Measurements from ENCODE around the gene ZNF785. TPM values are rescaled to one million over a fixed set of nuclear protein-coding genes. Genes with fewer than 3 reads are reported as not detected.
"Not testable (repeated sequence)": the region's sequence is repeated elsewhere in the genome, so short reads cannot be mapped to it uniquely, and the experiment has no call there.

The ZNF785 gene
- 1 to 10 TPM; 3.4 to 5.4 (median 3.9) TPM for total RNA-seq
- polyA plus RNA-seq, result 1 to 10 TPM; 1.3 to 2.8 (median 1.5) TPM
- long read RNA-seq, donor 1, result 0 reads
- long read RNA-seq, donor 2, partial matches to known transcripts, result 0 of 4 reads
- long read RNA-seq, donor 2, other reads (novel, unspliced or antisense), result 3 of 4 reads

DNA sequence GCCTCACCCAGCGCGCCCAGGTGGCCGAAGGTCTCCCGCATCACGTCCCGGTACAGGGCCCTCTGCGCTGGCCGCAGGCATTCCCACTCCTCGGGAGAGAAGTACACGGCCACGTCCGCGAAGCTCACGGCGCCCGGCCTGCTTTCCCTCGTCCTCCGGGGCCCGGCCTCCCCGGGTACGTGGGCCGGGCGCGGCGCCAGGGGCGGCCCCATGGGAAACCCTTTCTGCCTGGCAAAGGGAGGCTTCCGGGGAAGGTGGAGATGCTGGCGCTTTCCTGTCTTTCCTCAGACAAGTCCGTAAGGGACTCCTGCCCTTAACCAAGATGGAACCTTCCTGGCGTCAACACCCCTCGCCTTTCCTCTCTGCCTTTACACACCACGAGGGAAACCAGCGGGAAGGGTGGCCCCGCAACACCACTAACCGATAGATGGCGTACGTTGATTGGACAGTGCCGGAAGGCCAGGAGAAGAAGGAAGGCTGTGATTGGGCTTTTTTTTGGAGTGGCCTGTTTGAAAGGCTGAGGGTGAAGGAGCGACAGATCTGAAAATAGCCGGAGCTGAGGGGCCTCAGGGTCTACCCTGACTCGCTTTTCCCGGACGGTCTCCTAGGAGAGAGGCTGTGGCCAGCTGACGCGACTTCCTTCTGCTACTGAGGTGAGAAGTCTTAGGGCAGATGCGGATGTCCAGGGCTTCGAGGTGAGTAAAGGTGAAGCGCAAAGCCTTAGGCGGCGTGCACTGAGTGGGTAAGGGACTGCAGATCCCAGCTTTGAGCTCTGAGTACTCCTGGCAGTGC lies at the start of gene ZNF785:
Gene ZNF785 (minus strand): TSS at position 298 of the 792 bp plus-strand sequence. CDS start 86 bp downstream, at position 212.
- intact Hi-C loops (cut with DNase I), result loop anchor here in 1 of 2 donors (1.0 to 5.0 kb wide), 3 partner anchors 27 to 51 kb away; partner anchors contain the start of genes ZNF747 and ZNF764
- peak within 1 kb of the TSS; percentile 87 for H3K27ac ChIP-seq
- ATAC-seq (peak; percentile 99 to 100 (median 100)), DNase-seq (peak; percentile 96 to 97)
- peaks cover 11% of the 10 kb centered on the region for H3K4me1 ChIP-seq
- peak within 1 kb of the TSS; percentile 81 for H3K4me3 ChIP-seq
- H3K36me3 ChIP-seq (ENCODE audit: insufficient read depth in 1 of 2, low read depth in 1 of 2), result peaks cover 7 to 45% of the 10 kb centered on the region in 2 donors
- TF ChIP-seq, protein P1, sequence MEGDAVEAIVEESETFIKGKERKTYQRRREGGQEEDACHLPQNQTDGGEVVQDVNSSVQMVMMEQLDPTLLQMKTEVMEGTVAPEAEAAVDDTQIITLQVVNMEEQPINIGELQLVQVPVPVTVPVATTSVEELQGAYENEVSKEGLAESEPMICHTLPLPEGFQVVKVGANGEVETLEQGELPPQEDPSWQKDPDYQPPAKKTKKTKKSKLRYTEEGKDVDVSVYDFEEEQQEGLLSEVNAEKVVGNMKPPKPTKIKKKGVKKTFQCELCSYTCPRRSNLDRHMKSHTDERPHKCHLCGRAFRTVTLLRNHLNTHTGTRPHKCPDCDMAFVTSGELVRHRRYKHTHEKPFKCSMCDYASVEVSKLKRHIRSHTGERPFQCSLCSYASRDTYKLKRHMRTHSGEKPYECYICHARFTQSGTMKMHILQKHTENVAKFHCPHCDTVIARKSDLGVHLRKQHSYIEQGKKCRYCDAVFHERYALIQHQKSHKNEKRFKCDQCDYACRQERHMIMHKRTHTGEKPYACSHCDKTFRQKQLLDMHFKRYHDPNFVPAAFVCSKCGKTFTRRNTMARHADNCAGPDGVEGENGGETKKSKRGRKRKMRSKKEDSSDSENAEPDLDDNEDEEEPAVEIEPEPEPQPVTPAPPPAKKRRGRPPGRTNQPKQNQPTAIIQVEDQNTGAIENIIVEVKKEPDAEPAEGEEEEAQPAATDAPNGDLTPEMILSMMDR (IDR thresholded peaks at IDR 0.05), result peak; percentile 10
- 0 to 1% (median 1%) methylated on average over 46 to 50 of the region's 50 CpGs for WGBS, 3 donors
- no peaks in the 10 kb centered on the region for H3K9me3 ChIP-seq
- H3K27me3 ChIP-seq (ENCODE audit: insufficient read depth in 3 of 3, low read length in 2 of 3), result no peaks in the 10 kb centered on the region

DNA sequence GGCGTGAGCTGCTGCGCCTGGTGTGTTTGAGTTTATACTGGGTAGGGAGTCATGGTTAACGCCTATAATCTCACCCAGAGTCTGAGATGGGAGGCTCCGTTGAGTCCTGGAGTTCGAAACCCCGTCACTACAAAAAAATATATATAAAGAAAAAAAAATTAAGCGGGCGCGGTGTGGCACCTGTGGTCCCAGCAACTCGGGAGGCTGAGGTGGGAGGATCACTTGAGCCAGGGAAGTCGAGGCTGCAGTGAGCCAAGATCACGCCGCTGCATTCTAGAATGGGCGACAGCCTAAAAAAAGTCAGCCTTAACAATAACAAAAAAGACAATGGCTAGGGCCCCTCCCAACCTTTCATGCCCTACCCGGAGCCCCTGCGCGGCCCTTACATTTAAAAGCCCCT lies 48.0 kb upstream of the ZNF785 start:
- TF ChIP-seq, protein P1 (IDR thresholded peaks at IDR 0.05), result no peak
- no peaks in the 10 kb centered on the region for H3K9me3 ChIP-seq
- H3K27me3 ChIP-seq (ENCODE audit: insufficient read depth in 3 of 3, low read length in 2 of 3), result no peaks in the 10 kb centered on the region
- H3K4me3 ChIP-seq, result peak overlapping the region; percentile 81
- peak overlapping the region; percentile 96 for H3K27ac ChIP-seq
- no peak for DNase-seq
- no peaks in the 10 kb centered on the region for H3K36me3 ChIP-seq (ENCODE audit: insufficient read depth in 1 of 2, low read depth in 1 of 2)
- intact Hi-C loops (cut with DNase I), result loop anchor here (5.0 to 10.0 kb wide), 3 partner anchors 46 to 189 kb away; partner anchors contain the start of genes SEPHS2 (in 1 of the 2), ZNF747 (in 1 of the 2) and ZNF785 (in 1 of the 2)
- peaks cover 16% of the 10 kb centered on the region for H3K4me1 ChIP-seq
- ATAC-seq, result no peak
- WGBS, 3 donors, result 73 to 82% (median 76%) methylated on average over 17 of the region's 17 CpGs

DNA sequence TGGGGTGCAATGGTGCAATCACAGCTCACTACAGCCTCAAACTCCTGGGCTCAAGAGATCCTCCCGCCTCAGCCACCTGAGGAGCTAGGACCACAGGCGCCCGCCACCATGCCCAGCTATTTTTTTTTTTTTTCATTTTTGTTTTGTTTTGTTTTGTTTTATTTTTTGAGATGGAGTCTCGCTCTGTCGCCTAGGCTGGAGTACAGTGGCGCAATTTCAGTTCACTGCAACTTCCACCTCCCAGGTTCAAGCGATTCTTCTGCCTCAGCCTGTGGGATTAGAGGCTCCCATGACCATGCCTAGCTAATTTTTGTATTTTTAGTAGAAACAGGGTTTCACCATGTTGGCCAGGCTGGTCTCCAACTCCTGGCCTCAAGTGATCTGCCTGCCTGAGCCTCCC lies 47.0 kb upstream of the ZNF785 start:
- DNase-seq; H3K9me3 ChIP-seq; ATAC-seq; H3K4me3 ChIP-seq; H3K36me3 ChIP-seq (ENCODE audit: insufficient read depth in 1 of 2, low read depth in 1 of 2); H3K27ac ChIP-seq; H3K27me3 ChIP-seq (ENCODE audit: insufficient read depth in 3 of 3, low read length in 2 of 3): not testable (repeated sequence)
- H3K4me1 ChIP-seq, result peaks cover 16% of the 10 kb centered on the region
- intact Hi-C loops (cut with DNase I), result loop anchor here (5.0 to 10.0 kb wide), 3 partner anchors 45 to 188 kb away; partner anchors contain the start of genes SEPHS2 (in 1 of the 2), ZNF747 (in 1 of the 2) and ZNF785 (in 1 of the 2)
- WGBS, 3 donors, result 94 to 95% (median 95%) methylated on average over 7 of the region's 7 CpGs

DNA sequence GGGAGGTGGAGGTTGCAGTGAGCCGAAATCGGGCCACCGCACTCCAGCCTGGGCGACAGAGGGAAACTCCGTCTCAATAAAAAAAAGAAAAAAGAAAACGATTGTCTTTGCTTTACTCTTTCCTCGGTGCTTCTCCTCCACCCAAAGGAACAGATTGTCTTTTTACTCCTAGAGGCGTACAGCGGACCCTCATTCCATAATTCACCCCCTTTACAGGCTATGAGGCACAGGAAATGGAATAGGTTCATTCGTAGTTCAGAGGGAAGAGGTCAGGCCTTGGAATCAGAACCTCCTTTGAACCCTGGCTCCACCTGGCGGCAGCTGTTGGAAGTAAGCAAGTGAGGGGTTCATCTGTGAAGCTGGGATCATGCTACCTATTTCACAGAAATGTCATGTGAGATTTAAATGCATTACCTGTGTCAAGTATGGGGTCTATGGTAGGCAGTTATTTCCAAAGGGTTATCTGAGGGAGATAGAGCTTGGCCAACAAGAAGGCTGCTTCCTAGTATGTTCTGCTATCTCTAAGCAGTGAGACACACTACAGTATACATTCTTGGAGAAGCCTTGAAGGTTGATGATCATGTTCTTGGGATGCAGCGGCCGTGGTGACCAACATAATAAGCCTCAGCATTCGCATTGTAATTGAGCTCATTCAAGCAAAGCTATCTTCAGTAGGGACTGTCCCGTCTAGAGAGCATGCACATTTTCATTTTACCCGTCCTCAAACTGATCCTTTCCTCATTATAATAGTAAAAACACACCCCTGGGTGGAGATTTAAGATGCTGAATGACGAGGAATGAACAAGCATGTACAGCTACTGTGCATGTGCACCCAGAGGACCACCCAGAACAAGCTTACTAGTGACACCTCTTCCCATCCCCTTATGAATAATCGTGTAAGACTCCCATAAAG lies 43.4 kb upstream of the ZNF785 start:
- Histone ChIP-seq H3K27ac (peak overlapping the region; percentile 67), H3K9me3 (no peaks in the 10 kb centered on the region), H3K36me3 (ENCODE audit: insufficient read depth in 1 of 2, low read depth in 1 of 2) (no peaks in the 10 kb centered on the region), H3K4me3 (peak overlapping the region; percentile 54), H3K4me1 (no peaks in the 10 kb centered on the region), H3K27me3 (ENCODE audit: insufficient read depth in 3 of 3, low read length in 2 of 3) (no peaks in the 10 kb centered on the region)
- 28 to 33% (median 29%) methylated on average over 18 of the region's 18 CpGs for WGBS, 3 donors
- intact Hi-C loops (cut with DNase I), result loop anchor here in 1 of 2 donors (2.0 kb wide), 1 partner anchor 198 kb away; the partner anchor contains the start of gene DCTPP1
- TF ChIP-seq, protein P1 (IDR thresholded peaks at IDR 0.05), result peak; percentile 92
- peak; percentile 84 to 97 (median 90) for ATAC-seq
- DNase-seq, result peak; percentile 88 to 92

All from psoas muscle (tissue), 8 donors.